Parathyroid adenoma (tissue), 2 donors: ENCODE measurements around the gene SCUBE2.
"Not testable (repeated sequence)": the region's sequence is repeated elsewhere in the genome, so short reads cannot be mapped to it uniquely, and the experiment has no call there.

Experiments used
- H2AFZ ChIP-seq: fragments of 300-600 bp; sonication (generic); one replicate; pipeline ENCODE4 v1.7.0; 2017; ENCODE audit warnings: antibody characterized with exemption, mild to moderate bottlenecking
- H3K27ac ChIP-seq: fragments of 300-600 bp; sonication (generic); one replicate; pipeline ENCODE4 v1.7.0; 2017
- H3K27me3 ChIP-seq: fragments of 300-600 bp; sonication (generic); one replicate; pipeline ENCODE4 v1.7.0; 2017; ENCODE audit warnings: low read length; ENCODE audit not compliant: control insufficient read depth, insufficient read depth
- H3K36me3 ChIP-seq: fragments of 300-600 bp; sonication (generic); one replicate; pipeline ENCODE4 v1.7.0; 2017; ENCODE audit warnings: low read length; ENCODE audit not compliant: control insufficient read depth, insufficient read depth
- H3K4me1 ChIP-seq: fragments of 300-600 bp; sonication (generic); one replicate; pipeline ENCODE4 v1.7.0; 2017; ENCODE audit warnings: control low read depth
- H3K4me2 ChIP-seq: fragments of 300-600 bp; sonication (generic); one replicate; pipeline ENCODE4 v1.7.0; 2017; ENCODE audit warnings: low read length
- H3K4me3 ChIP-seq: fragments of 300-600 bp; sonication (generic); one replicate; pipeline ENCODE4 v1.7.0; 2017; ENCODE audit warnings: low read depth, low read length
- H3K79me2 ChIP-seq: fragments of 300-600 bp; sonication (generic); one replicate; pipeline ENCODE4 v1.7.0; 2017; ENCODE audit warnings: control low read depth
- H3K9ac ChIP-seq: fragments of 300-600 bp; sonication (generic); one replicate; pipeline ENCODE4 v1.7.0; 2017; ENCODE audit warnings: mild to moderate bottlenecking
- H3K9me3 ChIP-seq: fragments of 300-600 bp; sonication (generic); one replicate; pipeline ENCODE4 v1.7.0; 2017; ENCODE audit warnings: low read length; ENCODE audit not compliant: control insufficient read depth
- TF ChIP-seq, protein P1 (sequence below): fragments of 300-600 bp; sonication (generic); IDR thresholded peaks from one replicate; pipeline ENCODE4 v1.7.0; 2017; ENCODE audit warnings: antibody characterized with exemption, mild to moderate bottlenecking
- donor health status: primary hyperparathyroidism.

SCUBE2 gene

DNA sequence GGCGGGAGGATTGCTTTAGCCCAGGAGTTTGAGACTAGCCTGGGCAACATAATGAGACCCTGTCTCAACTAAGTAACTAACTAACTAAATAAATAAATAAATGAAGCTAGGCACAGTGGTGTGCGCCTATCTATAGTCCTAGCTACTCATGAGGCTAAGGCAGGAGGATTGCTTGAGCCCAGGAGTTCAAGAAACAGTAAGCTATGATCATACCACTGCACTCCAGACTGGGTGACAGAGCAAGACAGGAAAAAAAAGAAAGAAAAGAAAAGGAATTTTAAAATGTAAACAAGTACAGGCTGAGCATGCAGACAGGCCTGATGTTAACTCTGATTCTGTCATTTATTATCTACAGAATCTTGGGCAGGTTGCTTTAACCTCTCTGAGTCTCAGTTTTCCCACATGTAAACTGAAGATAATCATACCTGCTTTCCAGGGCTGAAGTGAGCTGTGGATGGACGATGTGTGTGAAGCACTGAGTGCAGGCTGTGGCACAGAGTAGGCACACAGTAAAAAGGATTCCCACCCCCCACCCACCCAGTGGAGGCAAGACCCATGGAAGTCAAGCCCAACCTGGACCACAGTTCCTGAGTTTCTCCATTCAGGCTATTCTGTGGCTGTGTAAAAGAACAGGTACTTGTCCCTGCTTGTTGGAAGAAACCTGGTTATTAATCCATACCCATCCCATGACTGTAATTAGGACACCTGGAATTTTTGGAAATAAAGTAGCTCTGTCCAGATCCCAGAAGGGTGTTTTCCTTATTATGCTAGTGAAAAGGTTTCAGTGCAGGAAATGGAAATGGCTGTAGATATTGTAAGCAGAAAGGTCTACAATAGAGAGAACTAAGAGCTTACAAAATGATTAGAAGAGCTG lies 18.7 kb upstream of the SCUBE2 start:
- Histone ChIP-seq H3K9me3 (no peaks in the 10 kb centered on the region), H3K36me3 (no peaks in the 10 kb centered on the region), H3K4me3 (no peak overlapping the region), H3K27ac (no peak overlapping the region), H2AFZ (no peak overlapping the region), H3K27me3 (no peaks in the 10 kb centered on the region), H3K4me1 (no peaks in the 10 kb centered on the region), H3K4me2 (peak overlapping the region; percentile 35), H3K9ac (no peak overlapping the region), H3K79me2 (no peaks in the 10 kb centered on the region)
- TF ChIP-seq, protein P1, sequence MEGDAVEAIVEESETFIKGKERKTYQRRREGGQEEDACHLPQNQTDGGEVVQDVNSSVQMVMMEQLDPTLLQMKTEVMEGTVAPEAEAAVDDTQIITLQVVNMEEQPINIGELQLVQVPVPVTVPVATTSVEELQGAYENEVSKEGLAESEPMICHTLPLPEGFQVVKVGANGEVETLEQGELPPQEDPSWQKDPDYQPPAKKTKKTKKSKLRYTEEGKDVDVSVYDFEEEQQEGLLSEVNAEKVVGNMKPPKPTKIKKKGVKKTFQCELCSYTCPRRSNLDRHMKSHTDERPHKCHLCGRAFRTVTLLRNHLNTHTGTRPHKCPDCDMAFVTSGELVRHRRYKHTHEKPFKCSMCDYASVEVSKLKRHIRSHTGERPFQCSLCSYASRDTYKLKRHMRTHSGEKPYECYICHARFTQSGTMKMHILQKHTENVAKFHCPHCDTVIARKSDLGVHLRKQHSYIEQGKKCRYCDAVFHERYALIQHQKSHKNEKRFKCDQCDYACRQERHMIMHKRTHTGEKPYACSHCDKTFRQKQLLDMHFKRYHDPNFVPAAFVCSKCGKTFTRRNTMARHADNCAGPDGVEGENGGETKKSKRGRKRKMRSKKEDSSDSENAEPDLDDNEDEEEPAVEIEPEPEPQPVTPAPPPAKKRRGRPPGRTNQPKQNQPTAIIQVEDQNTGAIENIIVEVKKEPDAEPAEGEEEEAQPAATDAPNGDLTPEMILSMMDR, result no peak

DNA sequence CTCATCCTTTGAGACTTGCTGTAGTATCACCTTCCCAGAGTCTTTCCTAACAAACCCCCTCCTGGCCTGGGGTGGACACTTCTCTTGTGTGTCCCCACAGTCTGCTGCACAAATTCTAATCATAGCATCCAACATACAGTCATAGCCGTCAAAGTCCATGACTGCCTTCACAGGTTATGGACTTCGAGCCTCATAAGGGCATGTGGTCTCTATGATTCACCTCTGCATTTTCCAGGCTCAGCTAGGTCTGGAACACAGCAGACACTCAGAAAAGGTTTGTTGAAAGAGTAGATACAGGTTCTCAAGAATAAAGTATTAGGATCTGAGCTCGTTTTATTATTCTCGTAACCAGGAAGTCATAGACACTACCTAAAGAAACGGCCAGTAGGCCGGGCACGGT lies 13.2 kb upstream of the SCUBE2 start:
- H3K4me1 ChIP-seq, result no peaks in the 10 kb centered on the region
- TF ChIP-seq, protein P1, result no peak
- H3K36me3 ChIP-seq, result no peaks in the 10 kb centered on the region
- H3K79me2 ChIP-seq, result no peaks in the 10 kb centered on the region
- no peak overlapping the region for H3K27ac ChIP-seq
- no peak overlapping the region for H2AFZ ChIP-seq
- H3K4me2 ChIP-seq, result no peak overlapping the region
- no peak overlapping the region for H3K4me3 ChIP-seq
- no peaks in the 10 kb centered on the region for H3K27me3 ChIP-seq
- no peak overlapping the region for H3K9ac ChIP-seq
- H3K9me3 ChIP-seq, result no peaks in the 10 kb centered on the region

DNA sequence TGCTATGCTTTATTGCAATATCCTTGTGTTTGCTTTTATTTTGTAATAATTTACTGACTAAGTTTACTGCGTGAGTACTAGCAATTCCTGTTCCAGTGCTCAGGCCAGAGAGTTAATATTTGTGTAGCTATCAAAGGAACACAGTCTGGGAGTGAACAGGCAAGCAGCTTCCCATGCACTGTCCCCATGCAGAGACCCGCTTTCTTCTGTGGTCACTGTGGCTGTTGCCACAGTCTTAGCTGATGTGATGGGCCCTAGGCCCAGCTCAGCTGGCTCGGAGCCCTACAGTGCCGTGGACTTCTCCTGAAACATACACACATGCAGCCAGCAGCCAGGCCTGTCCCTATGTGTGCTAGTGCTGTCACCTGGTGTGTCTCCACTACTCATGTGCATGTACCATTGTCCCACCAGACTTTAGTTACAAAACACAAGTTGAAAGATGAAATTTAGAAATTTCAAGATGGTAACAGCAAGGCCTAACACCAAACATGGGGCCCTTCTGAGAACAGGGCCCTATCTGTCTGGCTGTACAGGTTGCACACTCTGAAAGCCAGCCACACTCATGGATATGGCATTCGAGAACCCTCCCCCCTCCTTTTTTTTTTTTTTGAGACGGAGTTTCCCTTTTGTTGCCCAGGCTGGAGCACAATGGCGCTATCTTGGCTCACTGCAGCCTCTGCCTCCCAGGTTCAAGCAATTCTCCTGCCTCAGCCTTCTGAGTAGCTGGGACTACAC lies 12.3 kb upstream of the SCUBE2 start:
- no peak overlapping the region for H3K4me2 ChIP-seq
- no peak overlapping the region for H3K4me3 ChIP-seq
- H3K79me2 ChIP-seq, result no peaks in the 10 kb centered on the region
- TF ChIP-seq, protein P1, result no peak
- no peaks in the 10 kb centered on the region for H3K27me3 ChIP-seq
- no peaks in the 10 kb centered on the region for H3K4me1 ChIP-seq
- no peak overlapping the region for H3K9ac ChIP-seq
- H3K36me3 ChIP-seq, result no peaks in the 10 kb centered on the region
- H3K9me3 ChIP-seq, result no peaks in the 10 kb centered on the region
- no peak overlapping the region for H2AFZ ChIP-seq
- H3K27ac ChIP-seq, result no peak overlapping the region

DNA sequence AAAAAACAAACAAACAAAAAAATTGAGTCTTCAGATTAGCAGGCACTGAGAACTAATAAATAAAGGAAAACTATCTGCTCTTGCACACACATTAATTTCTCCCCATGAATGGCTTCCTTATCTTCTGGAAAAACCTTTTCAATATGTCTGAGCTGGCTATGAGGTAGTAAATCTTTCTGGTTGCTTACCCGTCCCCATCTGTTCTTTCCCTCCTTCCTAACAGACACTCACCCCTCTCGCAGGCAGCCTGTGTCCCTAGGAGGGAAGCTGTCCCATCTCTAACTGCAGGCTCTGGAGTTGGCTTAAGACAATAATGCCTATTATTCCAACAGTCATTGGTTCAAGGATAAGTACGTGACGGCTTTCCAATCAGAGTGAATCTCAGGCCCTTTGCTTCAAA lies 8.2 kb upstream of the SCUBE2 start:
- TF ChIP-seq, protein P1, result no peak
- H3K4me2 ChIP-seq, result no peak overlapping the region
- H3K9ac ChIP-seq, result no peak overlapping the region
- H3K27me3 ChIP-seq, result no peaks in the 10 kb centered on the region
- no peak overlapping the region for H3K4me3 ChIP-seq
- no peak overlapping the region for H2AFZ ChIP-seq
- no peaks in the 10 kb centered on the region for H3K9me3 ChIP-seq
- no peaks in the 10 kb centered on the region for H3K36me3 ChIP-seq
- no peaks in the 10 kb centered on the region for H3K4me1 ChIP-seq
- no peaks in the 10 kb centered on the region for H3K79me2 ChIP-seq
- no peak overlapping the region for H3K27ac ChIP-seq

DNA sequence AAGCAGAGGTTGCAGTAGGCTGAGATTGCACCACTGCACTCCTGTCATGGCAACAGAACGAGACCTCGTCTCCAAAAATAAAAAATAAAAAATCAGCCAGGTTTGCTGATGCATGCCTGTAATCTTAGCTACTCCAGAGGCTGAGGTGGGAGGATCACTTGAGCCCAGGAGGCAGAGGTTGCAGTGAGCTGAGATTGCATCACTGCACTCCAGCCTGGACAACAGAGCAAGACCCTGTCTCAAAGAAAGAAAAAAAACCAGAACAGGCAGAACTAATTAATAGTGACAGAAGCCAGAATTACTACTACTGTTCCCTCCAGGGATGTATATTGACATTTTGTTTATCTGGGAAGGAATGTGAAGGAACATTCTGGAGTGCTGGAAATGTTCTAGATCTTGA lies 7.1 kb upstream of the SCUBE2 start:
- not testable (repeated sequence) for H3K4me1 ChIP-seq

DNA sequence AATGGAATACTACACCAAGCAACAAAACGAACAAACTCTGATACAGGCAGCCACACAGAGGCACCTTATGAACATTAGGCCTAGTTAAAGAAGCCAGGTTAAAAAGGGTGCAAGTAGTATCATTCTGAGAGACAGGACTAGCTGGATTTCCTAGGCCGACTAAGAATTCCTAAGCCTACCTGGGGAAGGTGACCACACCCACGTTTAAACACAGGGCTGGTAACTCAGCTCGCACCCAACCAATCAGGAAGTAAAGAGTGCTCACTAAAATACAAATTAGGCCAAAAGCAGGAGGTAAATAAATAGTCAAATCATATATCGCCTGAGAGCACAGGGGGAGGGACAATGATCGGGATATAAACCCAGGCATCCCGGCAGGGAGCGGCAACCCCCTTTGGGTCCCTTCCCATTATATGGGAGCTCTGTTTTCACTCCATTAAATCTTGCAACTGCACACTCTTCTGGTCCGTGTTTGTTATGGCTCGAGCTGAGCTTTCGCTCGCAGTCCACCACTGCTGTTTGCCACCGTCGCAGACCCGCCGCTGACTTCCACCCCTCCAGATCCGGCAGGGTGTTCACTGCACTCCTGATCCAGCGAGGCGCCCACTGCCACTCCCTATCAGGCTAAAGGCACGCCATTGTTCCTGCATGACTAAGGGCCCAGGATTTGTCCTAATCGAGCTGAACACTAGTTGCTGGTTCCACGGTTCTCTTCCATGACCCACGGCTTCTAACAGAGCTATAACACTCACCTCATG lies 6.0 kb upstream of the SCUBE2 start:
- H3K9ac ChIP-seq, result not testable (repeated sequence)

More for the DNA sequence above, 7.1 kb upstream of the SCUBE2 start:
- H2AFZ ChIP-seq, H3K4me3 ChIP-seq, H3K9ac ChIP-seq, H3K27me3 ChIP-seq, H3K27ac ChIP-seq, H3K36me3 ChIP-seq, H3K9me3 ChIP-seq, H3K4me2 ChIP-seq, H3K79me2 ChIP-seq: not testable (repeated sequence)

More for the DNA sequence above, 6.0 kb upstream of the SCUBE2 start:
- H3K9me3 ChIP-seq, H3K36me3 ChIP-seq, H3K4me1 ChIP-seq, H3K27ac ChIP-seq, H3K4me2 ChIP-seq, H2AFZ ChIP-seq, H3K27me3 ChIP-seq, H3K4me3 ChIP-seq, H3K79me2 ChIP-seq: not testable (repeated sequence)
